Brain pericyte (primary cell): ENCODE measurements around the gene MRPL24.
A peak's percentile ranks its signal among the peaks of the same experiment; 100 is the strongest.

ENCODE experiments used
- DNase-seq: peaks from one replicate; pipeline ENCODE4 v3.0.0-alpha.2; 2012; ENCODE audit warnings: low read depth, low spot score

The MRPL24 gene

GRCh38 chr1:156743367-156744302 lies 2.7 kb upstream of the MRPL24 start:
- DNase-seq: no peak

GRCh38 chr1:156742801-156743200 lies 1.9 kb upstream of the MRPL24 start:
- DNase-seq: no peak

- DNase-seq: no peak
These were observed 1.1 kb upstream of the MRPL24 start for GRCh38 chr1:156742017-156742416.

- no peak for DNase-seq
These were observed 644 bp upstream of the MRPL24 start for GRCh38 chr1:156741481-156741983.

GRCh38 chr1:156740237-156740740 lies 599 bp downstream of the MRPL24 start:
- no peak for DNase-seq

GRCh38 chr1:156738916-156739315 lies 2.0 kb downstream of the MRPL24 start:
- DNase-seq: no peak

GRCh38 chr1:156738407-156738806 lies 2.5 kb downstream of the MRPL24 start:
- DNase-seq: no peak

GRCh38 chr1:156733989-156734584 lies 6.8 kb downstream of the MRPL24 start:
- DNase-seq: no peak

GRCh38 chr1:156728599-156729462 lies 12.1 kb downstream of the MRPL24 start, which contains the start of gene ISG20L2:
TSS of gene ISG20L2 (minus strand) at chr1:156728766. CDS start at chr1:156727652, 1,114 bp downstream.
- peak; percentile 93 for DNase-seq

- DNase-seq: no peak
These were observed 12.8 kb downstream of the MRPL24 start, which contains the start of gene METTL25B for GRCh38 chr1:156727926-156728598. TSS of gene METTL25B (plus strand) at chr1:156728469. CDS start at chr1:156729105, 636 bp downstream.

- DNase-seq: no peak
These were observed 13.4 kb downstream of the MRPL24 start for GRCh38 chr1:156727492-156727891.

GRCh38 chr1:156726549-156727226 lies 14.2 kb downstream of the MRPL24 start:
- no peak for DNase-seq

GRCh38 chr1:156725683-156726280 lies 15.1 kb downstream of the MRPL24 start:
- no peak for DNase-seq

GRCh38 chr1:156721535-156721934 lies 19.4 kb downstream of the MRPL24 start:
- DNase-seq: no peak

GRCh38 chr1:156721131-156721530 lies 19.8 kb downstream of the MRPL24 start:
- DNase-seq: no peak

- DNase-seq: no peak
These were observed 23.5 kb downstream of the MRPL24 start for GRCh38 chr1:156717351-156717750.

GRCh38 chr1:156714830-156715229 lies 26.1 kb downstream of the MRPL24 start:
- no peak for DNase-seq

GRCh38 chr1:156712626-156713025 lies 28.3 kb downstream of the MRPL24 start:
- no peak for DNase-seq

- no peak for DNase-seq
These were observed 29.7 kb downstream of the MRPL24 start for GRCh38 chr1:156711011-156711817.
